ENCODE results near the gene RSRC2.

The RSRC2 gene

DNA sequence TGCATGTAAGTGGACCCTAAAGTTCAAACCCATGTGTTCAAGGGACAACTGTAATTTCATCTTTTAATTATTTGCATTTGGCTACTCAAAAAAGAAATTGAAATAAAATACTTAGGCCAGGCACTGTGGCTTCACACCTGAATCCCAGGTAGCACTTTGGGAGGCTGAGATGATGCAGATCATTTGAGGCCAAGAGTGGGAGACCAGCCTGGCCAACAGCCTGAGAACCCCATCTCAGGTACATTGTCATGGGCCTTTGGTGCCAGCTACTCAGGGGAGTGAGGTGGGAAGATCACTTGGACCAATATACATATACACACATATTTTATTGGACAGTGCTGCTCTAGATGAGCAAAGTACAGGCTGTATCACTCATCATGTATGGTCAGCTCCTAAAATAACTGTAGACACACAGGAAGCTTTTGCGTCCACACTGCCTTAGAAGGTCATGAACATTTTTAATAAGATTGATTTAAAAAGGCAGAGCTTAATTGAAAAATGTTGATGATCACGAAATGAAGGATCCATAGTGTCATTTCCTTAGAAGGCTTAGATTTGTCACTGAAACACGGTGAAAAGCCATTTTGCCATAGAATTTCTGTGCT lies 23.5 kb downstream of the RSRC2 start:
- Histone ChIP-seq H3K27ac (ENCODE audit: poor library complexity, severe bottlenecking) (no peak overlapping the region), H3K9me3 (ENCODE audit: severe bottlenecking) (no peaks in the 10 kb centered on the region), H3K36me3 (ENCODE audit: low read depth) (peaks cover 61% of the 10 kb centered on the region), H3K4me1 (ENCODE audit: insufficient read depth, poor library complexity, severe bottlenecking) (peaks cover 8% of the 10 kb centered on the region), H3K27me3 (ENCODE audit: insufficient read depth, poor library complexity, severe bottlenecking) (no peaks in the 10 kb centered on the region), H3K4me3 (ENCODE audit: severe bottlenecking) (no peak overlapping the region)
- ATAC-seq (ENCODE audit: low read depth) (no peak), DNase-seq (ENCODE audit: low spot score) (no peak)
- TF ChIP-seq, protein P1, sequence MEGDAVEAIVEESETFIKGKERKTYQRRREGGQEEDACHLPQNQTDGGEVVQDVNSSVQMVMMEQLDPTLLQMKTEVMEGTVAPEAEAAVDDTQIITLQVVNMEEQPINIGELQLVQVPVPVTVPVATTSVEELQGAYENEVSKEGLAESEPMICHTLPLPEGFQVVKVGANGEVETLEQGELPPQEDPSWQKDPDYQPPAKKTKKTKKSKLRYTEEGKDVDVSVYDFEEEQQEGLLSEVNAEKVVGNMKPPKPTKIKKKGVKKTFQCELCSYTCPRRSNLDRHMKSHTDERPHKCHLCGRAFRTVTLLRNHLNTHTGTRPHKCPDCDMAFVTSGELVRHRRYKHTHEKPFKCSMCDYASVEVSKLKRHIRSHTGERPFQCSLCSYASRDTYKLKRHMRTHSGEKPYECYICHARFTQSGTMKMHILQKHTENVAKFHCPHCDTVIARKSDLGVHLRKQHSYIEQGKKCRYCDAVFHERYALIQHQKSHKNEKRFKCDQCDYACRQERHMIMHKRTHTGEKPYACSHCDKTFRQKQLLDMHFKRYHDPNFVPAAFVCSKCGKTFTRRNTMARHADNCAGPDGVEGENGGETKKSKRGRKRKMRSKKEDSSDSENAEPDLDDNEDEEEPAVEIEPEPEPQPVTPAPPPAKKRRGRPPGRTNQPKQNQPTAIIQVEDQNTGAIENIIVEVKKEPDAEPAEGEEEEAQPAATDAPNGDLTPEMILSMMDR (IDR thresholded peaks at IDR 0.05; ENCODE audit: poor library complexity, severe bottlenecking) = no peak

DNA sequence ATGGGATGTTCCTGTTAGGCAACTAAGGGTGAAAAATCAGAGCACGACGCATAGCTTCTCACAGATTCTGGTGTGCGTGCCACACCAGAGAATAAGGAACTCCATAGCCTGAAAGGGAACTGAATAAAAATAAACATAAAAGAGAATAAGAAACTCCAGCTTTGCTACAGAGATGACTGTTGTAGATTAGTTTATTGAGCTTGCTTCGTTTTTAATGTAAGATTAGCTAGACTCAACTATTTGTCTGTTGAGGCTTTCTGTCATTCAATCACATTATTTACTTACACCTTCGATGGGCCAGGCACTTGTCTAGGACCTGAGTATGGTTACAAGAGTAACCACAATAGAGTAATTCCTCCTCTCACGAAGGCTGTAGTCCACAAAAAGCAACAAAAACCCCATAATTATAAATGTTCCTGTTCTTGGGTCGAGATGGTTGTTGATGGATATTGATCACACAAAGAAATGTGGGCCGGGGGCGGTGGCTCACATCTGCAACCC lies 25.2 kb downstream of the RSRC2 start:
- no peak for ATAC-seq (ENCODE audit: low read depth)
- Histone ChIP-seq H3K4me1 (ENCODE audit: insufficient read depth, poor library complexity, severe bottlenecking) (peaks cover 10% of the 10 kb centered on the region), H3K27me3 (ENCODE audit: insufficient read depth, poor library complexity, severe bottlenecking) (no peaks in the 10 kb centered on the region), H3K36me3 (ENCODE audit: low read depth) (peaks cover 61% of the 10 kb centered on the region), H3K27ac (ENCODE audit: poor library complexity, severe bottlenecking) (peak overlapping the region; percentile 90), H3K4me3 (ENCODE audit: severe bottlenecking) (no peak overlapping the region), H3K9me3 (ENCODE audit: severe bottlenecking) (no peaks in the 10 kb centered on the region)
- TF ChIP-seq, protein P1 (IDR thresholded peaks at IDR 0.05; ENCODE audit: poor library complexity, severe bottlenecking) = no peak
- DNase-seq (ENCODE audit: low spot score) = no peak

DNA sequence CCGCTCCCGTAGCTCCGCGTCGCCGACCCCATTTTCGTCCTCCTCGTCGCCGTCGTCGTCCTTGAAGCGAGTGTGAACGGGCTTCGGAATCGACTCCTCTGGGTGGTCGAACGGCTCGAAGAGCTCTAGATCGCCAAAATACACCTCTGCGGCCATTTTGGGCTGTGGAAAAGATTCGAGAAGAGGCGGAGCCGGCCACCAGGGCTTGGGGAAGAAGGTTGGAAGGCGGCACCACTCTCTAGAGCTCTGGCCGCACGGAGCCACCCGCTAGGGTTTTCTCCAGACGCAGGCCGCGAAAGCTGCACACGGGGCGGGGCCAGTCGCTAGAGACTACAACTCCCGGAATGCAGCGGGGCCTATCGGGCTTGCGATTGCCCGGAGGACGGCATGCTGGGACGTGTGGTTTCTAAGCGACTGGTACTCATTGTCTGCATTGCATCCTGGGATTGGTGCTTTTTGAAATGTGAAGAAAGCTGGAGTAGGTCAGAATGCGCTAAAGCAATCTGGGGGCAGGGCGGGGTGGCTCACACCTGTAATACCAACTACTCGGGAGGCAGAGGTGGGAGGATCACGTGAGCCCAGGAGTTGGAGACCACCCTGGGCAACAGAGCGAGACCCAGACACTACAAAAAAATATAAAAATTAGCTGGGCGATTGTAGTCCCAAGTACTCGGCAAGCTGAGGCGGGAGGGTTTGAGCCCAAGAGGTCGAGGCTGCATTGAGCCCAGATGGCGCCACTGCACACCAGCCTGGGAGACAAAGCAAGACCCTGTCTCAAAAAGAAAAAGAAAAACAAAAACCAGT lies 25.8 kb downstream of the RSRC2 start, which contains the start of gene ZCCHC8:
Gene ZCCHC8 (minus strand): TSS at position 248 of the 804 bp plus-strand sequence. CDS start 92 bp downstream, at position 156.
- DNase-seq (ENCODE audit: low spot score) = peak; percentile 98
- H3K36me3 ChIP-seq (ENCODE audit: low read depth) = peaks cover 58% of the 10 kb centered on the region
- TF ChIP-seq, protein P1 (IDR thresholded peaks at IDR 0.05; ENCODE audit: poor library complexity, severe bottlenecking) = peak; percentile 12
- no peaks in the 10 kb centered on the region for H3K9me3 ChIP-seq (ENCODE audit: severe bottlenecking)
- H3K4me3 ChIP-seq (ENCODE audit: severe bottlenecking) = peak within 1 kb of the TSS; percentile 65
- H3K27me3 ChIP-seq (ENCODE audit: insufficient read depth, poor library complexity, severe bottlenecking) = no peaks in the 10 kb centered on the region
- ATAC-seq (ENCODE audit: low read depth) = peak; percentile 95
- H3K27ac ChIP-seq (ENCODE audit: poor library complexity, severe bottlenecking) = peak within 1 kb of the TSS; percentile 90
- peaks cover 10% of the 10 kb centered on the region for H3K4me1 ChIP-seq (ENCODE audit: insufficient read depth, poor library complexity, severe bottlenecking)

GRCh38 chr12:122499991-122500684 lies 26.6 kb downstream of the RSRC2 start:
- ATAC-seq (ENCODE audit: low read depth) (peak; percentile 20), DNase-seq (ENCODE audit: low spot score) (no peak)
- peak overlapping the region; percentile 90 for H3K27ac ChIP-seq (ENCODE audit: poor library complexity, severe bottlenecking)
- H3K36me3 ChIP-seq (ENCODE audit: low read depth) = peaks cover 54% of the 10 kb centered on the region
- no peaks in the 10 kb centered on the region for H3K9me3 ChIP-seq (ENCODE audit: severe bottlenecking)
- TF ChIP-seq, protein P1 (IDR thresholded peaks at IDR 0.05; ENCODE audit: poor library complexity, severe bottlenecking) = no peak
- H3K4me1 ChIP-seq (ENCODE audit: insufficient read depth, poor library complexity, severe bottlenecking) = peaks cover 10% of the 10 kb centered on the region
- peak overlapping the region; percentile 65 for H3K4me3 ChIP-seq (ENCODE audit: severe bottlenecking)
- no peaks in the 10 kb centered on the region for H3K27me3 ChIP-seq (ENCODE audit: insufficient read depth, poor library complexity, severe bottlenecking)
